HepG2 (cell line): ENCODE results near the gene TSACC. TPM values are rescaled to one million over a fixed set of nuclear protein-coding genes. Genes with fewer than 3 reads are reported as not detected.

Experiments
- ATF7 ChIP-seq, 2 experiments: fragments of 450-650 bp in 1 of 2; sonication (generic) in 1 of 2; formaldehyde crosslinking in 1 of 2; IDR thresholded peaks; 2 replicates each; pipeline versions ENCODE4 v1.4.0 to v1.6.1; 2016 to 2020; ENCODE audit warnings: antibody characterized with exemption in 1 of 2, mild to moderate bottlenecking in 1 of 2, missing genetic modification reagents in 1 of 2
- ETV6 ChIP-seq: sonication (generic); formaldehyde crosslinking; conservative IDR thresholded peaks from 2 replicates; pipeline ENCODE4 v1.4.0; 2020; ENCODE audit warnings: missing genetic modification reagents
- KAT7 ChIP-seq: IDR thresholded peaks from 2 replicates; pipeline ENCODE4 v1.6.1; 2018; ENCODE audit warnings: borderline replicate concordance, missing compliant biosample characterization
- KDM2A ChIP-seq: sonication (generic); formaldehyde crosslinking; IDR thresholded peaks from 2 replicates; pipeline ENCODE4 v1.4.0; 2020; ENCODE audit warnings: low read depth, missing genetic modification reagents, borderline replicate concordance
- MXD4 ChIP-seq: IDR thresholded peaks from 2 replicates; pipeline ENCODE4 v1.6.1; 2016; ENCODE audit warnings: mild to moderate bottlenecking, missing biosample characterization, missing genetic modification reagents
- MXI1 ChIP-seq: IDR thresholded peaks from 3 replicates; pipeline ENCODE4 v1.6.1; 2012; ENCODE audit warnings: low read depth, low read length, inconsistent platforms, borderline replicate concordance
- NKX3-1 ChIP-seq: sonication (generic); formaldehyde crosslinking; IDR thresholded peaks from 2 replicates; pipeline ENCODE4 v1.5.0; 2020; ENCODE audit warnings: missing genetic modification reagents
- ONECUT2 ChIP-seq: sonication (generic); formaldehyde crosslinking; IDR thresholded peaks from 2 replicates; pipeline ENCODE4 v1.4.0; 2020; ENCODE audit warnings: missing genetic modification reagents
- RXRA ChIP-seq: sonication (generic); formaldehyde crosslinking; IDR thresholded peaks from 2 replicates; pipeline ENCODE4 v1.5.1; 2020; ENCODE audit warnings: missing genetic modification reagents
- SP4 ChIP-seq: sonication (generic); formaldehyde crosslinking; IDR thresholded peaks from 2 replicates; pipeline ENCODE4 v1.8.1; 2023; ENCODE audit warnings: mild to moderate bottlenecking, missing genetic modification reagents
- TAF15 ChIP-seq: fragments of 200-400 bp; formaldehyde crosslinking; IDR thresholded peaks from one replicate; pipeline ENCODE4 v1.6.1; 2018; ENCODE audit warnings: mild to moderate bottlenecking, low read depth, low read length; ENCODE audit not compliant: poor library complexity, severe bottlenecking
- ZBTB7A ChIP-seq: sonication (generic); formaldehyde crosslinking; IDR thresholded peaks from 2 replicates; pipeline ENCODE4 v1.8.0; 2022; ENCODE audit warnings: mild to moderate bottlenecking, missing genetic modification reagents
- ZNF496 ChIP-seq: sonication (generic); formaldehyde crosslinking; IDR thresholded peaks from 2 replicates; pipeline ENCODE4 v1.8.1; 2023; ENCODE audit warnings: mild to moderate bottlenecking, moderate library complexity, missing genetic modification reagents; ENCODE audit not compliant: insufficient replicate concordance
- ZNF780A ChIP-seq: sonication (generic); formaldehyde crosslinking; IDR thresholded peaks from 2 replicates; pipeline ENCODE4 v1.8.0; 2022; ENCODE audit warnings: mild to moderate bottlenecking, missing genetic modification reagents, moderate library complexity
- ZNF792 ChIP-seq: IDR thresholded peaks from 2 replicates; pipeline ENCODE4 v1.6.1; 2016
- polyA plus RNA-seq, 8 experiments: library from polyadenylated mRNA; depleted of rRNA in 3 of 8; stranded (reverse) in 7 of 8; unstranded in 1 of 8; fragments of >200 nt; fragmentation: Illumina TruSeq in 4 of 8; extraction: Trizol in 4 of 8; gene quantifications; 2 replicates each; pipeline versions ENCODE4 v1.2.1 to v1.2.3, GENCODE V29; 2011 to 2016; ENCODE audit warnings: low read depth in 4 of 8, missing spikeins in 1 of 8, mixed read lengths in 1 of 8; ENCODE audit not compliant: insufficient read depth in 1 of 8
- total RNA-seq, 5 experiments: library from RNA; depleted of rRNA; stranded (reverse); fragments of >200 nt; fragmentation: Illumina TruSeq; extraction: Trizol; gene quantifications; 2 replicates each; pipeline ENCODE4 v1.2.3, GENCODE V29; 2016; ENCODE audit warnings: low read depth in 1 of 5
- TF ChIP-seq, protein P1 (sequence below): sonication (generic); formaldehyde crosslinking; IDR thresholded peaks from 2 replicates; pipeline ENCODE4 v1.4.0; 2020; ENCODE audit warnings: missing genetic modification reagents
- TF ChIP-seq, protein P2 (sequence below): sonication (generic); formaldehyde crosslinking; IDR thresholded peaks from 2 replicates; pipeline ENCODE4 v1.4.0; 2020; ENCODE audit warnings: mild to moderate bottlenecking, missing genetic modification reagents
- TF ChIP-seq, protein P3 (sequence below): sonication (generic); formaldehyde crosslinking; IDR thresholded peaks from 2 replicates; pipeline ENCODE4 v1.5.0; 2020; ENCODE audit warnings: missing genetic modification reagents
- TF ChIP-seq, protein P4 (sequence below): sonication (generic); formaldehyde crosslinking; IDR thresholded peaks from 2 replicates; pipeline ENCODE4 v1.5.0; 2020; ENCODE audit warnings: missing genetic modification reagents
- TF ChIP-seq, protein P5 (sequence below): sonication (generic); formaldehyde crosslinking; IDR thresholded peaks from 2 replicates; pipeline ENCODE4 v1.5.1; 2020; ENCODE audit warnings: missing genetic modification reagents, mild to moderate bottlenecking, borderline replicate concordance

TSACC gene
- total and polyA plus RNA-seq, 2 of the 13 experiments (the other 11 are each of a cell fraction or from before 2014, with no cell fraction given) = 1.5 to 2.6 TPM

DNA sequence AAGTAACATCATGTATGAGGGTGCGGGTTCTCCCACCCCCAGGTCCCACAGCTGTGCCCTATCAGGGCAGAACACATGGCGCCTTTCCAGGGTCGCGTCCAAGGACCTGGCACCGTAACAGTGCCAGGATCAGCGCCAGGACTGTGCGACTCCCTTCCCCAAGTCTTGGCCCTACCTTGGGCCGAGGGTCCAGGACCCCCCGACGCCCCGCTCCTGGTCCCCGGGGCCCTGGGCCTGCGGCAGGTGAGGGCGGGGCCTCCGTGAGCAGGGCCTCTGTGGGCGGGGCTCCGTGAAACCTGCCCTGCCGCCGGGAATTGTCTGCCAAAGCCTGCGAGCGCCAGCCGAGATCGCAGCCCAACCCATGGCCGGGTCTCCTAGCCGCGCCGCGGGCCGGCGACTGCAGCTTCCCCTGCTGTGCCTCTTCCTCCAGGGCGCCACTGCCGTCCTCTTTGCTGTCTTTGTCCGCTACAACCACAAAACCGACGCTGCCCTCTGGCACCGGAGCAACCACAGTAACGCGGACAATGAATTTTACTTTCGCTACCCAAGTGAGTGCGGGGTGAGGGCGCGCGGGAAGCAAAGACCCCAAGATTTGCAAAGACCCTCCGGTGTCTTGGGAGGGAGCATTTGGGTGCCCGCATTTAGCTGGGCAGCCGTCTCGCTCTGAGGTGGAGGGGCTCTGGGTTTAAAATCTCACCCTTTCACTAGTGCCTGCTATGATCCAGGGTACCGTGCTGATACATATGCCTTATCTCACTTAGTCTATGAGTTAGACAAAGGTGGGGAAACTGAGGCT lies 30.8 kb downstream of the TSACC start, which contains the start of gene RHBG (continued):
- peak; percentile 17; the same call in 1 of the 3 replicates for TF ChIP-seq MXI1
- no peak for TF ChIP-seq ZNF496 (CRISPR knock-in tag)
- peak; percentile 74; the same call in 1 of the 2 replicates for TF ChIP-seq KAT7 (CRISPR knock-in tag)
- TF ChIP-seq ZNF792 = no peak
- TF ChIP-seq, protein P1, sequence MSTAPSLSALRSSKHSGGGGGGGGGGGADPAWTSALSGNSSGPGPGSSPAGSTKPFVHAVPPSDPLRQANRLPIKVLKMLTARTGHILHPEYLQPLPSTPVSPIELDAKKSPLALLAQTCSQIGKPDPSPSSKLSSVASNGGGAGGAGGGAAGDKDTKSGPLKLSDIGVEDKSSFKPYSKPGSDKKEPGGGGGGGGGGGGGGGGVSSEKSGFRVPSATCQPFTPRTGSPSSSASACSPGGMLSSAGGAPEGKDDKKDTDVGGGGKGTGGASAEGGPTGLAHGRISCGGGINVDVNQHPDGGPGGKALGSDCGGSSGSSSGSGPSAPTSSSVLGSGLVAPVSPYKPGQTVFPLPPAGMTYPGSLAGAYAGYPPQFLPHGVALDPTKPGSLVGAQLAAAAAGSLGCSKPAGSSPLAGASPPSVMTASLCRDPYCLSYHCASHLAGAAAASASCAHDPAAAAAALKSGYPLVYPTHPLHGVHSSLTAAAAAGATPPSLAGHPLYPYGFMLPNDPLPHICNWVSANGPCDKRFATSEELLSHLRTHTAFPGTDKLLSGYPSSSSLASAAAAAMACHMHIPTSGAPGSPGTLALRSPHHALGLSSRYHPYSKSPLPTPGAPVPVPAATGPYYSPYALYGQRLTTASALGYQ = peak; percentile 54; the same call in 1 of the 2 replicates
- TF ChIP-seq ETV6 (CRISPR knock-in tag) = no peak
- TF ChIP-seq RXRA = peak; percentile 39; the same call in 1 of the 2 replicates
- TF ChIP-seq, protein P2, sequence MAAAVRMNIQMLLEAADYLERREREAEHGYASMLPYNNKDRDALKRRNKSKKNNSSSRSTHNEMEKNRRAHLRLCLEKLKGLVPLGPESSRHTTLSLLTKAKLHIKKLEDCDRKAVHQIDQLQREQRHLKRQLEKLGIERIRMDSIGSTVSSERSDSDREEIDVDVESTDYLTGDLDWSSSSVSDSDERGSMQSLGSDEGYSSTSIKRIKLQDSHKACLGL (CRISPR knock-in tag) = peak; percentile 70
- TF ChIP-seq TAF15 = no peak
- TF ChIP-seq ONECUT2 (CRISPR knock-in tag) = no peak
- TF ChIP-seq, protein P3, sequence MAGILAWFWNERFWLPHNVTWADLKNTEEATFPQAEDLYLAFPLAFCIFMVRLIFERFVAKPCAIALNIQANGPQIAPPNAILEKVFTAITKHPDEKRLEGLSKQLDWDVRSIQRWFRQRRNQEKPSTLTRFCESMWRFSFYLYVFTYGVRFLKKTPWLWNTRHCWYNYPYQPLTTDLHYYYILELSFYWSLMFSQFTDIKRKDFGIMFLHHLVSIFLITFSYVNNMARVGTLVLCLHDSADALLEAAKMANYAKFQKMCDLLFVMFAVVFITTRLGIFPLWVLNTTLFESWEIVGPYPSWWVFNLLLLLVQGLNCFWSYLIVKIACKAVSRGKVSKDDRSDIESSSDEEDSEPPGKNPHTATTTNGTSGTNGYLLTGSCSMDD (CRISPR knock-in tag) = no peak
- TF ChIP-seq ZBTB7A = peak; percentile 99
- TF ChIP-seq SP4 (CRISPR knock-in tag) = 0 out of 2 replicates have a peak, but pooled peaks have one; percentile 36
- TF ChIP-seq NKX3-1 = peak; percentile 77; the same call in 1 of the 2 replicates
- TF ChIP-seq, protein P4, sequence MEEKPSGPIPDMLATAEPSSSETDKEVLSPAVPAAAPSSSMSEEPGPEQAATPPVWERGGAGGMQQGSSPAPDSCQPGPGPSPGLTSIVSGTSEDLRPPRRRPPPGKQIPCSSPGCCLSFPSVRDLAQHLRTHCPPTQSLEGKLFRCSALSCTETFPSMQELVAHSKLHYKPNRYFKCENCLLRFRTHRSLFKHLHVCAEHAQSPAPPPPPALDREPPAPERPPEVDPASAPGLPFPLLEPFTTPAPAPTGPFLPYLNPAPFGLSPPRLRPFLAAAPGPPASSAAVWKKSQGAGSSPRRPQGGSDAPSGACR (CRISPR knock-in tag) = peak; percentile 40; the same call in 1 of the 2 replicates
- no peak; the same call in 1 of the 2 replicates for TF ChIP-seq MXD4 (CRISPR knock-in tag)
- no peak for TF ChIP-seq ATF7 (IDR thresholded peaks at IDR 0.05)
- TF ChIP-seq ATF7 (CRISPR knock-in tag; IDR thresholded peaks at IDR 0.05) = no peak
- peak; percentile 42 for TF ChIP-seq KDM2A (CRISPR knock-in tag)
- no peak for TF ChIP-seq ZNF780A (CRISPR knock-in tag)
- TF ChIP-seq, protein P5, sequence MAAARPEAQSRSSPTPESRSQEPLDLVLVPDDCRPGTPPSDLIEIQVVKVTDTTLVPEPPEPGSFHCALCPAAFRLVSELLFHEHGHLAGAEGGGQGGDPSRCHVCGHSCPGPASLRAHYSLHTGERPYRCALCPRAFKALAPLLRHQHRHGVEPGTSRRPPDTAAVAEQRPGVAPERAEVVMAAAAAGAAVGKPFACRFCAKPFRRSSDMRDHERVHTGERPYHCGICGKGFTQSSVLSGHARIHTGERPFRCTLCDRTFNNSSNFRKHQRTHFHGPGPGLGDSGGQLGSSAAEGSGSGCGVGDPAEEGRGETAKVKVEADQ (CRISPR knock-in tag) = peak; percentile 79; the same call in 1 of the 2 replicates
